ENCODE results near the gene PBRM1. TPM values are rescaled to one million over a fixed set of nuclear protein-coding genes. Genes with fewer than 3 reads are reported as not detected.

PBRM1 gene
- total RNA-seq, 1 experiment from 2014 or later: 40.0 TPM

GRCh38 chr3:52547143-52547542, 138.6 kb downstream of the PBRM1 start:
- no peak for ATAC-seq
- no peak overlapping the region for H3K4me3 ChIP-seq (replicated peaks in 1 of 2; ENCODE audit: low read depth in 1 of 2, low read length in 2 of 2)
- no peak overlapping the region for H3K9ac ChIP-seq (ENCODE audit: low read length)
- H3K9me2 ChIP-seq (ENCODE audit: insufficient read depth): no peaks in the 10 kb centered on the region
- H3K27me3 ChIP-seq (ENCODE audit: insufficient read depth, low read length): no peaks in the 10 kb centered on the region
- RAD21 ChIA-PET (ENCODE audit: low non-redundant PET in 1 of 2, low total read pairs in 2 of 2, uncharacterized antibody in 2 of 2, unreplicated experiment in 2 of 2): no interaction called here
- CTCF ChIA-PET: no interaction called here
- no peak for TF ChIP-seq EZH2 (IDR thresholded peaks at IDR 0.05)
- TF ChIP-seq EZH2phosphoT487 (IDR thresholded peaks at IDR 0.05; ENCODE audit: borderline replicate concordance): no peak
- no peak for TF ChIP-seq CTCF (IDR thresholded peaks at IDR 0.05 in 2 of 3, conservative IDR thresholded peaks at IDR 0.05 in 1 of 3; ENCODE audit: borderline replicate concordance in 1 of 3, insufficient read depth in 1 of 3, low read depth in 2 of 3, low read length in 2 of 3)
- TF ChIP-seq MAX (IDR thresholded peaks at IDR 0.05): no peak
- POLR2A ChIA-PET: interaction anchor here (1.9 kb wide), 1 partner anchor 11 kb away, joined by 5 read pairs; the partner anchor contains the start of gene UQCC5
- no peak overlapping the region for H2AFZ ChIP-seq (ENCODE audit: low read depth, low read length, poor library complexity, severe bottlenecking)
- intact Hi-C loops (cut with micrococcal nuclease): no loop called here
- no peak overlapping the region for H3K27ac ChIP-seq (ENCODE audit: low read depth, low read length)
- DNase-seq (ENCODE audit: low read depth, low spot score): no peak
- BruUV-seq (replicated peaks): no TSS peak
- no peak overlapping the region for H3K4me2 ChIP-seq (ENCODE audit: low read length)
- H3K4me1 ChIP-seq (ENCODE audit: control insufficient read depth in 1 of 2, insufficient read depth in 2 of 2, low read length in 2 of 2): no peaks in the 10 kb centered on the region
- peaks cover 7% of the 10 kb centered on the region; the same call in 1 of the 2 replicates for H4K20me1 ChIP-seq (ENCODE audit: insufficient read depth)
- peaks cover 20% of the 10 kb centered on the region for H3K79me2 ChIP-seq (ENCODE audit: insufficient read depth, low read length)
- H3K36me3 ChIP-seq (ENCODE audit: control insufficient read depth in 1 of 2, insufficient read depth in 2 of 2, low read length in 2 of 2): peaks cover 11 to 18% of the 10 kb centered on the region in 2 experiments; a peak in 3 of 4 replicates
- H3K9me3 ChIP-seq (ENCODE audit: control insufficient read depth in 1 of 2, insufficient read depth in 1 of 2, low read depth in 1 of 2, low read length in 2 of 2): no peaks in the 10 kb centered on the region

- POLR2A ChIA-PET: interaction anchor here (1.9 kb wide), 1 partner anchor 10 kb away, joined by 5 read pairs; the partner anchor contains the start of gene UQCC5
- TSS peak; percentile 34 for BruUV-seq (replicated peaks)
- TF ChIP-seq, protein P1, sequence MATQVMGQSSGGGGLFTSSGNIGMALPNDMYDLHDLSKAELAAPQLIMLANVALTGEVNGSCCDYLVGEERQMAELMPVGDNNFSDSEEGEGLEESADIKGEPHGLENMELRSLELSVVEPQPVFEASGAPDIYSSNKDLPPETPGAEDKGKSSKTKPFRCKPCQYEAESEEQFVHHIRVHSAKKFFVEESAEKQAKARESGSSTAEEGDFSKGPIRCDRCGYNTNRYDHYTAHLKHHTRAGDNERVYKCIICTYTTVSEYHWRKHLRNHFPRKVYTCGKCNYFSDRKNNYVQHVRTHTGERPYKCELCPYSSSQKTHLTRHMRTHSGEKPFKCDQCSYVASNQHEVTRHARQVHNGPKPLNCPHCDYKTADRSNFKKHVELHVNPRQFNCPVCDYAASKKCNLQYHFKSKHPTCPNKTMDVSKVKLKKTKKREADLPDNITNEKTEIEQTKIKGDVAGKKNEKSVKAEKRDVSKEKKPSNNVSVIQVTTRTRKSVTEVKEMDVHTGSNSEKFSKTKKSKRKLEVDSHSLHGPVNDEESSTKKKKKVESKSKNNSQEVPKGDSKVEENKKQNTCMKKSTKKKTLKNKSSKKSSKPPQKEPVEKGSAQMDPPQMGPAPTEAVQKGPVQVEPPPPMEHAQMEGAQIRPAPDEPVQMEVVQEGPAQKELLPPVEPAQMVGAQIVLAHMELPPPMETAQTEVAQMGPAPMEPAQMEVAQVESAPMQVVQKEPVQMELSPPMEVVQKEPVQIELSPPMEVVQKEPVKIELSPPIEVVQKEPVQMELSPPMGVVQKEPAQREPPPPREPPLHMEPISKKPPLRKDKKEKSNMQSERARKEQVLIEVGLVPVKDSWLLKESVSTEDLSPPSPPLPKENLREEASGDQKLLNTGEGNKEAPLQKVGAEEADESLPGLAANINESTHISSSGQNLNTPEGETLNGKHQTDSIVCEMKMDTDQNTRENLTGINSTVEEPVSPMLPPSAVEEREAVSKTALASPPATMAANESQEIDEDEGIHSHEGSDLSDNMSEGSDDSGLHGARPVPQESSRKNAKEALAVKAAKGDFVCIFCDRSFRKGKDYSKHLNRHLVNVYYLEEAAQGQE (IDR thresholded peaks at IDR 0.05; ENCODE audit: low read depth): no peak
- TF ChIP-seq EZH2phosphoT487 (IDR thresholded peaks at IDR 0.05; ENCODE audit: borderline replicate concordance) (no peak), ELF1 (IDR thresholded peaks at IDR 0.05; ENCODE audit: borderline replicate concordance, low read depth) (no peak), EZH2 (IDR thresholded peaks at IDR 0.05) (no peak), YY1 (IDR thresholded peaks at IDR 0.05; ENCODE audit: extremely low read depth, insufficient replicate concordance, low read depth, low read length) (no peak), JUND (IDR thresholded peaks at IDR 0.05) (no peak), SIN3A (IDR thresholded peaks at IDR 0.05; ENCODE audit: low read depth) (no peak), TCF7L2 (IDR thresholded peaks at IDR 0.05; ENCODE audit: borderline replicate concordance, extremely low read depth, insufficient read depth, insufficient read length) (no peak), POLR2AphosphoS5 (IDR thresholded peaks at IDR 0.05; ENCODE audit: low read depth, low read length) (no peak)
- TF ChIP-seq, protein P2, sequence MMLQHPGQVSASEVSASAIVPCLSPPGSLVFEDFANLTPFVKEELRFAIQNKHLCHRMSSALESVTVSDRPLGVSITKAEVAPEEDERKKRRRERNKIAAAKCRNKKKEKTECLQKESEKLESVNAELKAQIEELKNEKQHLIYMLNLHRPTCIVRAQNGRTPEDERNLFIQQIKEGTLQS (IDR thresholded peaks at IDR 0.05): no peak
Observed at GRCh38 chr3:52546111-52546901, 139.4 kb downstream of the PBRM1 start.

More at GRCh38 chr3:52546111-52546901, 139.4 kb downstream of the PBRM1 start:
- no peaks in the 10 kb centered on the region for H3K27me3 ChIP-seq (ENCODE audit: insufficient read depth, low read length)
- peaks cover 9 to 18% of the 10 kb centered on the region in 2 experiments; a peak in 3 of 4 replicates for H3K36me3 ChIP-seq (ENCODE audit: control insufficient read depth in 1 of 2, insufficient read depth in 2 of 2, low read length in 2 of 2)
- no peak overlapping the region for H3K27ac ChIP-seq (ENCODE audit: low read depth, low read length)
- H3K4me3 ChIP-seq (replicated peaks in 1 of 2; ENCODE audit: low read depth in 1 of 2, low read length in 2 of 2): no peak overlapping the region
- H3K4me2 ChIP-seq (ENCODE audit: low read length): no peak overlapping the region
- no peaks in the 10 kb centered on the region for H3K9me2 ChIP-seq (ENCODE audit: insufficient read depth)
- DNase-seq (ENCODE audit: low read depth, low spot score) (no peak), ATAC-seq (no peak)
- H3K4me1 ChIP-seq (ENCODE audit: control insufficient read depth in 1 of 2, insufficient read depth in 2 of 2, low read length in 2 of 2): no peaks in the 10 kb centered on the region
- H3K79me2 ChIP-seq (ENCODE audit: insufficient read depth, low read length): peaks cover 28% of the 10 kb centered on the region
- H3K9ac ChIP-seq (ENCODE audit: low read length): no peak overlapping the region
- H2AFZ ChIP-seq (ENCODE audit: low read depth, low read length, poor library complexity, severe bottlenecking): no peak overlapping the region
- RAD21 ChIA-PET (ENCODE audit: low non-redundant PET in 1 of 2, low total read pairs in 2 of 2, uncharacterized antibody in 2 of 2, unreplicated experiment in 2 of 2): no interaction called here
- peaks cover 7% of the 10 kb centered on the region; the same call in 1 of the 2 replicates for H4K20me1 ChIP-seq (ENCODE audit: insufficient read depth)
- CTCF ChIA-PET: no interaction called here
- H3K9me3 ChIP-seq (ENCODE audit: control insufficient read depth in 1 of 2, insufficient read depth in 1 of 2, low read depth in 1 of 2, low read length in 2 of 2): no peaks in the 10 kb centered on the region
- intact Hi-C loops (cut with micrococcal nuclease): no loop called here

Measured in HCT116 (cell line).